CD14-positive monocyte (primary cell): Measurements from ENCODE around the gene OLFM1. TPM values are rescaled to one million over a fixed set of nuclear protein-coding genes. Genes with fewer than 3 reads are reported as not detected.

ENCODE experiments used
- DNase-seq, 3 donors: peaks; one replicate each; pipeline ENCODE4 v3.0.0-alpha.2; 2011 to 2022
- H2AFZ ChIP-seq: 2 replicates; pipeline ENCODE4 v1.6.0; 2012; ENCODE audit warnings: mild to moderate bottlenecking, low read depth, low read length, inconsistent platforms; ENCODE audit not compliant: insufficient read depth, poor library complexity, severe bottlenecking
- H3K27ac ChIP-seq, 2 donors: 1 replicate in 1 of 2; 2 replicates in 1 of 2; pipeline ENCODE4 v1.5.1; 2012 to 2013; ENCODE audit warnings: low read length in 2 of 2, control low read depth in 1 of 2, inconsistent platforms in 1 of 2, low read depth in 1 of 2, mild to moderate bottlenecking in 1 of 2
- H3K27me3 ChIP-seq, 2 donors: one replicate each; pipeline versions ENCODE4 v1.6.0 to v1.6.1; 2011 to 2013; ENCODE audit warnings: low read length in 2 of 2; ENCODE audit not compliant: control insufficient read depth in 2 of 2, insufficient read depth in 2 of 2
- H3K36me3 ChIP-seq, 2 donors: replicated peaks in 1 of 2; 1 replicate in 1 of 2; 2 replicates in 1 of 2; pipeline versions ENCODE4 v1.5.1 to v1.6.1; 2012 to 2013; ENCODE audit warnings: low read length in 2 of 2, control low read depth in 1 of 2, inconsistent platforms in 1 of 2, mild to moderate bottlenecking in 1 of 2; ENCODE audit not compliant: insufficient read depth in 2 of 2, control insufficient read depth in 1 of 2
- H3K4me1 ChIP-seq, 2 donors: 1 replicate in 1 of 2; 2 replicates in 1 of 2; pipeline versions ENCODE4 v1.5.1 to v1.6.1; 2012 to 2013; ENCODE audit warnings: low read length in 2 of 2, control low read depth in 1 of 2, inconsistent platforms in 1 of 2, mild to moderate bottlenecking in 1 of 2, moderate library complexity in 1 of 2; ENCODE audit not compliant: insufficient read depth in 2 of 2, control insufficient read depth in 1 of 2
- H3K4me2 ChIP-seq: replicated peaks from 2 replicates; pipeline ENCODE3; 2012; ENCODE audit warnings: low read length, moderate library complexity, mild to moderate bottlenecking; ENCODE audit not compliant: poor library complexity, severe bottlenecking; ENCODE audit errors: extremely low read depth
- H3K4me3 ChIP-seq, 3 experiments: fragments of 200-600 bp in 1 of 3; sonication (generic) in 1 of 3; replicated peaks in 1 of 3; 1 replicate in 2 of 3; 2 replicates in 1 of 3; pipeline ENCODE4 v1.5.1; 2011 to 2013; ENCODE audit warnings: low read length in 3 of 3, mild to moderate bottlenecking in 3 of 3, control low read depth in 2 of 3, low read depth in 2 of 3, inconsistent platforms in 1 of 3, moderate library complexity in 1 of 3
- H3K79me2 ChIP-seq: 2 replicates; pipeline ENCODE4 v1.6.0; 2012; ENCODE audit warnings: mild to moderate bottlenecking, control low read depth, inconsistent platforms, low read length, moderate library complexity; ENCODE audit not compliant: insufficient read depth
- H3K9ac ChIP-seq: 2 replicates; pipeline ENCODE4 v1.6.0; 2017; ENCODE audit warnings: low read length, mild to moderate bottlenecking; ENCODE audit not compliant: insufficient read depth, poor library complexity, severe bottlenecking
- H3K9me3 ChIP-seq, 2 donors: replicated peaks in 1 of 2; 1 replicate in 1 of 2; 2 replicates in 1 of 2; pipeline versions ENCODE4 v1.5.1 to v1.6.1; 2012 to 2013; ENCODE audit warnings: low read length in 2 of 2, control low read depth in 1 of 2; ENCODE audit not compliant: control insufficient read depth in 1 of 2, insufficient read depth in 1 of 2
- H4K20me1 ChIP-seq: 2 replicates; pipeline ENCODE4 v1.6.0; 2012; ENCODE audit warnings: mild to moderate bottlenecking, low read length, control low read depth, moderate library complexity; ENCODE audit not compliant: insufficient read depth
- H3K27ac Mint-ChIP-seq, 7 donors: one replicate each; pipeline ENCODE4 v1.8.0; 2020; ENCODE audit warnings: mild to moderate bottlenecking in 7 of 7, mixed read lengths in 7 of 7, moderate library complexity in 6 of 7, inconsistent platforms in 2 of 7
- H3K27me3 Mint-ChIP-seq, 3 donors: one replicate each; pipeline ENCODE4 v1.8.0; 2021 to 2022; ENCODE audit warnings: low read depth in 3 of 3, mild to moderate bottlenecking in 3 of 3, mixed read lengths in 3 of 3, moderate library complexity in 3 of 3, inconsistent platforms in 1 of 3
- H3K36me3 Mint-ChIP-seq, 2 donors: one replicate each; pipeline ENCODE4 v1.8.0; 2020; ENCODE audit warnings: mixed read lengths in 2 of 2, inconsistent platforms in 1 of 2, mild to moderate bottlenecking in 1 of 2
- H3K4me1 Mint-ChIP-seq: one replicate; pipeline ENCODE4 v1.8.0; 2020; ENCODE audit warnings: mild to moderate bottlenecking, mixed read lengths
- H3K4me3 Mint-ChIP-seq, 2 donors: one replicate each; pipeline ENCODE4 v1.8.0; 2020; ENCODE audit warnings: mild to moderate bottlenecking in 2 of 2, mixed read lengths in 2 of 2, moderate library complexity in 1 of 2
- H3K9me3 Mint-ChIP-seq, 7 donors: one replicate each; pipeline ENCODE4 v1.8.0; 2020 to 2022; ENCODE audit warnings: mixed read lengths in 7 of 7, mild to moderate bottlenecking in 6 of 7, moderate library complexity in 6 of 7, inconsistent platforms in 2 of 7
- CTCF ChIP-seq: fragments of 200-600 bp; IDR thresholded peaks from one replicate; pipeline ENCODE4 v1.8.0; 2022; ENCODE audit warnings: antibody characterized with exemption, mild to moderate bottlenecking
- WGBS: methylation state at CpG from one replicate; pipeline ENCODE4 v1.1.5; 2013; ENCODE audit warnings: missing lambda C conversion rate; ENCODE audit not compliant: insufficient coverage; 5-methylcytosine and 5-hydroxymethylcytosine counted together
- intact Hi-C, 2 donors: fragments of 100-400 bp; cut with micrococcal nuclease; formaldehyde crosslinking; loops; one replicate each; pipeline versions ENCODE4 v1.15.0 to v1.15.1; 2023
- polyA plus RNA-seq, 3 donors: library from polyadenylated mRNA; depleted of rRNA in 1 of 3; unstranded in 2 of 3; stranded (reverse) in 1 of 3; fragments of 300-500 nt in 2 of 3; fragments of >200 nt in 1 of 3; fragmentation: Illumina TruSeq in 2 of 3; gene quantifications; 1 replicate in 2 of 3; 2 replicates in 1 of 3; pipeline ENCODE4 v1.2.3, GENCODE V29; 2012 to 2021

Gene OLFM1
- polyA plus RNA-seq, 3 donors = 7.6 to 10.9 (median 9.4) TPM

- Histone ChIP-seq H3K4me1 (no peaks in the 10 kb centered on the region), H3K27me3 (no peaks in the 10 kb centered on the region), H3K27ac (no peak overlapping the region), H2AFZ (no peak overlapping the region), H3K36me3 (no peaks in the 10 kb centered on the region), H3K4me3 (no peak overlapping the region), H3K9me3 (peaks cover 0 to 8% of the 10 kb centered on the region in 2 donors), H3K4me2 (no peak overlapping the region), H3K79me2 (no peaks in the 10 kb centered on the region), H4K20me1 (no peaks in the 10 kb centered on the region), H3K9ac (no peak overlapping the region)
- 90% methylated on average over 9 of the region's 11 CpGs for WGBS
- no peak for DNase-seq
- H3K9me3 Mint-ChIP-seq = peaks cover 0 to 17% (median 6%) of the 10 kb centered on the region in 7 donors
- H3K4me1 Mint-ChIP-seq = no peaks in the 10 kb centered on the region
- peaks cover 0 to 5% (median 0%) of the 10 kb centered on the region in 3 donors for H3K27me3 Mint-ChIP-seq
- peak overlapping the region in 1 of 7 donors; percentile 48 for H3K27ac Mint-ChIP-seq
- no peak overlapping the region for H3K4me3 Mint-ChIP-seq
- no peaks in the 10 kb centered on the region for H3K36me3 Mint-ChIP-seq
- no peak for TF ChIP-seq CTCF
- intact Hi-C loops = no loop called here
Measured at GRCh38 chr9:135150981-135151380, 63.5 kb downstream of the OLFM1 start.

- no peak for TF ChIP-seq CTCF
- Histone ChIP-seq H3K9me3 (peaks cover 0 to 8% of the 10 kb centered on the region in 2 donors), H3K27me3 (no peaks in the 10 kb centered on the region), H3K4me1 (no peaks in the 10 kb centered on the region), H3K9ac (no peak overlapping the region), H3K4me2 (no peak overlapping the region), H3K27ac (no peak overlapping the region), H3K36me3 (no peaks in the 10 kb centered on the region), H4K20me1 (no peaks in the 10 kb centered on the region), H2AFZ (no peak overlapping the region), H3K4me3 (no peak overlapping the region), H3K79me2 (no peaks in the 10 kb centered on the region)
- WGBS = no CpG with 5 or more reads among the region's 6 CpGs
- H3K27ac Mint-ChIP-seq = no peak overlapping the region
- H3K27me3 Mint-ChIP-seq = peaks cover 0 to 1% (median 0%) of the 10 kb centered on the region in 3 donors
- H3K4me3 Mint-ChIP-seq = no peak overlapping the region
- DNase-seq = no peak
- intact Hi-C loops = no loop called here
- peaks cover 0 to 17% (median 6%) of the 10 kb centered on the region in 7 donors for H3K9me3 Mint-ChIP-seq
- no peaks in the 10 kb centered on the region for H3K36me3 Mint-ChIP-seq
- no peaks in the 10 kb centered on the region for H3K4me1 Mint-ChIP-seq
Measured at GRCh38 chr9:135151757-135152613, 64.5 kb downstream of the OLFM1 start.
